NCI-H510A (cell line): ENCODE data around the gene LAMB3.
A peak's percentile ranks its signal among the peaks of the same experiment; 100 is the strongest.

Experiments
- DNase-seq: peaks from one replicate; lab custom pipeline; 2025; lab: John Stamatoyannopoulos, UW

The LAMB3 gene

GRCh38 chr1:209633335-209633997 lies 18.8 kb downstream of the LAMB3 start:
- DNase-seq, result no peak

DNA sequence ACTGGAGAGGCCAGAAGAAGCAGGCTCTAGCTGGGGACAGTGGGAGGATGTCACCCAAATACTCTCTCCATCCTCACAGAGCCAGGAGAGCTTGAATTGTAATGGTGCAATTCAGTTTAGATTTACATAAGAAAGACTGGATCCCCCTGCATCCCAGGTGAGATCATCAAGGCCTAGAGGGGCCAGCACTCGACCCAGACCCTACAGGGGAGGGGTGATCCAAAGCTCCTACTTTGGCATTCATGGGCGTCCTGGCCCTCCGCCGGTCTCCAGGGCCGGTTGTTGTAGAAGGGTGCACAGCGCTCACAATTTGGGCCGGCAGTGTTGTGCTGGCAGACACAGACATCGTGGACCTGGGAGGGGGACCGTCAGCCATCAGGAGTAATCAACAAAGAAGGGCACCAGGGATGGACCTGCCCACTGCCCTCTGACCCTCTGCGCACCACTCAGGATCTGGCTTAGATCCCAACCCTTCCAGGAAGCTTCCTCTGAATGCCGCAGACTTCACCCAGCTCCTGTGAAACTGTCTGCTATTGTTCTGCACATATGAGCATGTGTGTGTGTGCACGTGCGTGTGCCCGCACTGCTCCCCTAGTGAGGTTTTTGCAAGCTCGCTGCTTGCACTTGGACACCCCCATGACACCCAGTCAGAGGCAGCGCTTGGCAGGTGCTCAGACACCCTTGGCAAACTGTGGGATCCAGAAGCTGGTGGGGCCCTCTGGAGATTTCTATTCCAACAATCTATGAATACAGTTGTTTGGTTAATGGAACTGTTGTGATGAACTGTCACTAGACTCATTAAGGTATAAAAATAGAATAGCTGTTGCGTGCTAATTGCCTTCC lies 21.6 kb downstream of the LAMB3 start:
- no peak for DNase-seq

DNA sequence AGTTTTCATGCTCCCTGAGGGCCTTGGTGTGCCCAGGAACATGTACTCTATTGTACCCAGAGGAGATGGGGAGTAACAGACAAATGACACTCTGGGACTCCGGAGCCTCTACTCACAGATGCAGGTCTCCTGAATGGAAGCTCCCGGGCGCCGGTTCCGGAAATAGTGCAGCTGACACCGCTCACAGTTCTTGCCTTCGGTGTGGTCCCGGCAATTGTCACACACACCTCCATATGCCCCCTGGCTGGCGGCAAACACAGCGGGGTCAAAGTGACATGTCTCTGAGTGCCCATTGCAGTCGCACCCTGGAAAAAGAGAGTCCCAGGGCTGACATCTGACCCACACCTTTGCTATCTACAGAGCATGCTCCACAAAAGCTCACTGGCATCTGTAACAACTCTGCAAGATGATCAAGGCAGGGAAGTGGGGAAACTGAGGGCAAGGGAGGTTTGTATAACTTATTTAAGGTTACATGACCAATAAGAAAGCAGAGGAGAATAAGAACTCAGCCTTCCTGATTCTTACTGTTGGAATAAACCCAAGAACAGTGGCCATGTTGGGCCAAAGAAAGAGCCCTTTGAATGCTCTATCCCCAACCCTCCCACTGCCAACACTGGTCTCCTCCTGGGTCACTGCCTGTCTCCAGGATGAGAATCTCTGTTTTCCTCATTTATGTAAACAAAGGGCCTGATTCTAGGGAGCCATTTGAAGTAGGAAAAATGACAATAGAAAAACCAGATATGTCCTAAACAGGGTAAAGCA lies 22.4 kb downstream of the LAMB3 start:
- DNase-seq, result no peak

GRCh38 chr1:209628618-209629299 lies 23.5 kb downstream of the LAMB3 start:
- DNase-seq, result no peak

DNA sequence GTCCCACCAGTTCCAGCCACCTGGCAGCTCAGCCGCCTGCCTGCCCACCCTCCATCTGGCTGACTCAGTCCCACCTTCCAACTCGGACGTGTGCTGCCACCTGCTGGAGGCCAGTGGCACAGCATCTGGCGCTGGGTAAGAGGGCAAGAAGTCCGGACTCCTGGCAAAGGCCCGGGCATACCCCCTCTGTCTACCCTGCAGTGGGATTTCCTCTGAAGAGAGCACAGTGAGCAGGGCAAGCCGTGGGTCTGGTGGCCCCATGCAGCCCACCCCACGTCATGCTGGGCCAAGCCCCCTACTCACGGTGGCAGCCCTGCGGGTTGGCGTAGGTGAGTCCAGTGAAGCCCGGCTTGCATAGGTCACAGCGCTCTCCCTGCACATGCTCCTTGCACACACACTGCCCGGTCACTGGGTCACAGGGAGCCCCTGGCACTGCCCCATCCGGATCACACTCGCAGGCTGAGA lies 24.5 kb downstream of the LAMB3 start:
- peak; percentile 11 for DNase-seq

DNA sequence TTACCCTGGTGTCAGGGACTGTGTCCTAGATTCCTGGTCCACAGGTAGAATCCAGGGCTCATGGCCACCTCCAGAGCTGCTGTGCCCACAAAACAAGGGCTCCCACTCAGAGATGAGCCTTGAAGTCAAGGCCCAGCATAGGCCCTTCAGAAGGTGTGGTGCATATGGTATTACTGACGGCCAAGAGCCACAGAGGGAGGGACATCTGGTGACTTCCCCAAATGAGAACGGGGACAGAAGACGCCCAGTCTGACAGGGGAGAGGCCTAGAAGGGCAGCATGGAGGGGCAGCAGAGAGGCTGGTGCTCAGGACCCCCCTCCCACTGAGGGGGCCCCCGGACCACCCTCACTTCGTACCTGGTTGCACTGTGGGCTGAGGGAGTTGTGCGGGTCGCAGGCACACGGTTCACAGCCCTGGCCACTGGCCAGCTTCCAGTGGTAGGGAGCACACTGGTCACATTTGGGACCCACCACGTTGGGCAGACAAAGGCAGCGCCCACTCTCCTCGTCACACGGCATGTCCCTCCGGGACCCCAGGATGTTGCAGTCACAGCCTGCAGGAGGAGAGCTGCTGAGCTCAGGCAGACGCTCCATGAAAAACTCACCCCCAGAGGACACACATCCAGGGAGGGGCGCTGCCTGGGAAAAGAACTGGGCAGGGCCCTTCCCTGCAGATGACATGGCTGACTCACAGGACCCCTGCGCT lies 25.0 kb downstream of the LAMB3 start:
- no peak for DNase-seq

GRCh38 chr1:209626346-209627026 lies 25.7 kb downstream of the LAMB3 start:
- no peak for DNase-seq

DNA sequence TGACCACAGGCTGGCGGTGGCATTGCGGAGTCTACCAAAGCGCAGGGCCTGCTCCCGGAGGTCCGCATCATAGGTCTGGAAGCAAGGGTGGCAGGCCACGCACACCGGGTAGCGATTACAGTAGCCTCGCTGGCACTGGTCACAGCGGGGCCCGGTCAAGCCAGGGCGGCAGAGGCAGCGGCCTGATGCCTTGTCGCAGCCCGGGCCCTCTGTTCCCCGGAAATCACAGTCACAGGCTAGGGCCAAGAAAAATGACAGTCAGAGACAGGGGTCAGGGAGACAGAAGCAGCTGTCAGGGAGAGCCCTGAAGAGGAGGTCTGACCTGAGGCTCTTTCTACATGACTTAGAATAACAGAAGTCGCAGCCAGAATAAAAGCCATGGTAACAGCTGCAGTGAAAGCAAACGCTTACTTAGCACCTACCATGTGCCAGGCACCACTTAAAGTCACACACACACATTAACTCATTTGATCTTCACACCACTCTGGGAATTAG lies 26.4 kb downstream of the LAMB3 start:
- DNase-seq, result no peak

DNA sequence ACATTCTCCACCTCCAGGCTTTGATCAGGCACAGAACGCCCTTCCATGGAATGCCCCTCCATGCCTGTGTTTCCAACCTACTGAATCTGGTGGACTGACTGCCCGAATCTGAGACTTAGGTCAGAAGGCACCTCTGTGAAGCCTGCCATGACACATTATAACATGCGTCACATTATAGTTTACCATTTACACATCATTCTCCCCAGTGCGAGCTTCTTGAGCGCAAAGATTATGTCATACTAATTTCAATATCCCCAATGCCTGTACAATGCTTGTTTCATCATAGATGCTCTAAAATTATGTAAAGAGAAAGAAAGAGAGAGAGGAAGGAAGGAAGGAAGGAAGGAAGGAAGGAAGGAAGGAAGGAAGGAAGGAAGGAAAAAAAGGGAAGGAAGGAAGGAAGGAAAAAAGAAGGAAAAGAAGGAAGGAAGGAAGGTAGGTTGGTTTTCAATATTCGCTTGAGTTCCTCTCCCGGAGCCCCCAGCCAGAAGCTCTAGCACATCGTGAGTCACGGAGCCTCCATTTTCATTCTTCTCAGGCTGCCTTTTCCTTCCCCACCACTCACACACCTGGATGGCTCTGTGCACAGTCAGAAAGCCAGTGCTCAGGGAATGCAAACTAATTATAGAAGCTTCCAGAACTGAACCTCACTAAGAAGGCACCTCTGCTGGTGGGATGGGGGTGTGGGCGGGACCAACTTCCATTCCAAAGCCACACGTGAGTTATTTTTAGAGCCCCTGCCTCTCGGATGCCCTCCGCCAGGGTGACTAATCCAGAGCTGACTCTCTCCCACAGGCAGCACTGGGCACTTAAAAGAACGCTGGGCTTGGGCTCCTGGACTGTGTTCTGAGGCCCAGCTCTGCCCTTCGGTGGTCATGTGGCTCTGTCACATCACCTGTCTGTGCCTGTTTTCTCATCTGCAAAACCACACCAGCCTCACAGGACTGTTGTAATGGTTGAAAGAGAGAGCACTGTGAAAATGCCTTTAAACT lies 27.4 kb downstream of the LAMB3 start:
- DNase-seq, result no peak

DNA sequence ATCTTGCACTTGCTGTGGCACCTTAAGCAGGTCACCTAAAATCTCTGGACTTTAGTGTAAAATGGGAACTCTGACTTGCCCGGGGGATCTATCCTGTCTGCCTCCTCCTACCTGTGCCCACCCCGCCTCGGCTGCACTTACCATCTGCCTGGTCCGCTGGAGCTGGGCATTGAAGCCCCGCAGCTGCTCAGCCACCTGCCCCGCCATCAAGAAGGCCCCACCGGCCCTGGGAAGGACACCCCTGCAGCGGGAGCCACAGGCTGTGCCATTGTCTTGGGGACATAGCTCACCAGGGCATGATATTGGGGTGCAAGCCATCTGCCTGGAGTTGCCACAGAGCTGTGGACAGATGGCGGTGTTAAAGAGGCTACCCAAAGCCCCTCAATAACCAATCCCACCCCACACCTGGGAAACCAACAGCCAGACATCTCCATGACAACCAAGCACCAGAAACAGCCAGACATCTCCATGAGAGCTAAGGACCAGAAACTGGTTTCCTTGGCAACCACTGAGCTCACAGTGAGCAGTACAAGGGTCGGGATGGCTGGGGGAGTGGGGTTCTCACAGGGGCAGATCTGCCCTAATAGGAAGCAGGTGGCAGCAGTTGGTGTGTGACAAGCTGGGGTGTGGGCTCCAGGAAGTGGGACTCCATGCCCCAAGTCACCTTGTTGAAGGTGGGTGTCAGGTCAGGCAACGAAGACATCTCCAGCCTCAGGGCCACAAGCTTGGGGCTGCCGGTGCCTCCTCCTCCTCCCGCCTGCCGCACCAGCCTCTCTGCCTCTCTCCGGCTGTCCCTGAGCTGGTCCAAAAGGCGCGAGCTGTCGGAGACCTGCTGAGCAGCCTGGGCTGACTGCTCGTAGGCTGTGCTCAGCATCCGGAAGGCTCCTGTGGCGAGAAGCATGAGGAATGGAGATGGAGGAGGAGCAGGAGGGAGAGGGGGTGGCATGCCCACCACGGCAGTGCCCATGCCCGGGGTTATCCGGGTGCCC lies 29.1 kb downstream of the LAMB3 start:
- DNase-seq, result no peak

DNA sequence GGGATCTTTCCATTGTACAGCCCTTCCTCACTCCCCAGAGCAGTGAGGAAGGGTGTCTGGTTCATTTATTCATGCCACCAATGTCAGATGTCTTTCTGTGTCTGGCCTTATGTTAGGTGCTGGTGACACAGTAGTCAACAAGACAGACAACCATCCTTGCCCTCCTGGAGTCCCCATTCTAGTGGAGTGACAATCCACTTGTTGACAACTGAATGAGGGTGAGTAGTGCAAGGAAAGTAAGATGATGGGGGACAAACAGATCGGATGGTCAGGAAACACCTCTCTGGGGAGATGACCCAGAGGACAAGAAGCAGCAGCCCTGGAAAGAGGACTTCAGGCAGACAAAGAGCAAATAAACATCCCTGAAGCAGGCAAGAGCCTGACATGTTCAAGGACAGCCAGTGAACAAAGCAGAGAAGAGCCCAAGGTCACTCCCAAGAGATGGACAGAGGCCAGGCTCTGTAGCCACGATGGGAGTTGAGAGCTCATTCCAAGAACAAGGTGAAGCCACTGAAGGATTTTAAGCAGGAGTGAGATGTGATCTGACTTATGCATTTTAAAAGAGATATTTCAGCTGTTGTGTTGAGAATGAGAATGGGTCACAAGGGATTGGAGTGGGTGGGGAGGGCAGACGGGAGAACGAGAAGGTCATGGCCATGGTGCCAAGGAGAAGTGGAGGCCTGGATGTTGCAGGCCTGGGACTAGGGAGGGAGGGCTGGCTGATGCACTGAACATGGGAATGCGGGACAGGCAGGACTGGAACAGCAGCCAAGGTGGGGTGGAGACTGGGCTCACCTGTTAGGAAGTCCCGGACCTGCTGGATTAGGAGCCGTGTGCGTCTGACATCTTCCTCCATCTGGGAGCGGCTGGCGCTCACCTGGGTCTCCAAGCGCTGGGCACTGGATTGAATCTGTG lies 30.2 kb downstream of the LAMB3 start:
- no peak for DNase-seq

DNA sequence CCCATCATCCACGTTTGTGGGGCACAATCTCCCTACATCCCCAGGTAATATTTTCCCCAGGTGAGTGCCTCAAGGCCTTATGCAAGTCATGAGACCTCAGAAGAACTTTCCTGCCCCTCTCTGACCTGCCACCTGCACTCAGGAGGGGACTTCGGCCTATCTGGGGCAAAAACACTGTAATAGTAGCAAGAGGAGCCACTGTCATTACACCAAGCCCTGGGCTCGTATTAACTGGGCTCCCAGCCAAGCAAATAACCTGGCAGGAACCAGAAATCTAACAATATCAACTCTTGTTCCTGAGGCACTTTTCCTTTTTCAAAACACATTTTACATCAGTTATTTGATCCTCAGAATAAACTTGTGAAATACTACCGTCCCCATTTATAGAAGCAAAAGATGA lies 30.9 kb downstream of the LAMB3 start:
- no peak for DNase-seq

GRCh38 chr1:209620487-209620884 lies 31.7 kb downstream of the LAMB3 start:
- DNase-seq, result no peak

- no peak for DNase-seq
Observed at GRCh38 chr1:209619696-209620486, 32.3 kb downstream of the LAMB3 start.

- DNase-seq, result no peak
Observed at GRCh38 chr1:209618756-209619420, 33.3 kb downstream of the LAMB3 start.

DNA sequence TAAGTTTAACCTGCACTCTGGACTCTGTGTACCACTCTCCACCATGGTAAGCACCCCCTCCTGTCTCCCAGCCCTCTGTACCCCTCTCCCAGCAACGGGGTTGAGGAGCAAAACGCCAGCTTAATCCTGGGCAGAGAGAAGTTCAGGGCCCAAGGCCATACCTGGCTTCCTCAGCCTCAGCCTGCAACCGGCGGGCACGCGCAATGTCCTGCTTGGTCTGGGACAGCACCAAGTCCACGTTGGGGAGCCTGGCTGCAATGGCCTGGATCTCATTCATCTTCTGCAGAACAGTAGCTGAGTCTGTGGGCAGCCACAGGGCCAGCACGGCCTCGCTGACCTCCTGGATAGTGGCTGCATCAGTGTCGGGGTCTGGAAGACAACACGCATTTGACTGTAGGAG lies 33.9 kb downstream of the LAMB3 start:
- no peak for DNase-seq
